Measurements from ENCODE around the gene DECR2. TPM values are rescaled to one million over a fixed set of nuclear protein-coding genes. Genes with fewer than 3 reads are reported as not detected.
A peak's percentile ranks its signal among the peaks of the same experiment; 100 is the strongest.

The DECR2 gene
- total and polyA plus RNA-seq, 9 of the 15 experiments (the other 6 are each of a cell fraction or from before 2014, with no cell fraction given): 1.0 to 31.9 (median 10.3) TPM

- TF ChIP-seq TFE3 (CRISPR knock-in tag; IDR thresholded peaks at IDR 0.05) (no peak), ZFX (CRISPR knock-in tag; IDR thresholded peaks at IDR 0.05) (0 out of 2 replicates have a peak, but pooled peaks have one; percentile 43), TAF15 (IDR thresholded peaks at IDR 0.05; ENCODE audit: low read depth, low read length) (no peak), FOXA3 (CRISPR knock-in tag; conservative IDR thresholded peaks at IDR 0.05 in 1 of 2, IDR thresholded peaks at IDR 0.05 in 1 of 2) (no peak), ZBTB17 (CRISPR knock-in tag; IDR thresholded peaks at IDR 0.05) (no peak), HEY1 (CRISPR knock-in tag; IDR thresholded peaks at IDR 0.05; ENCODE audit: borderline replicate concordance) (no peak), REST (IDR thresholded peaks at IDR 0.05; ENCODE audit: borderline replicate concordance) (0 out of 2 replicates have a peak, but pooled peaks have one; percentile 15), REST (CRISPR knock-in tag; IDR thresholded peaks at IDR 0.05; ENCODE audit: low read depth) (no peak), ZNF436 (CRISPR knock-in tag; IDR thresholded peaks at IDR 0.05) (no peak), SP2 (IDR thresholded peaks at IDR 0.05; ENCODE audit: extremely low read depth, low read depth, low read length, poor library complexity, severe bottlenecking) (no peak), RERE (CRISPR knock-in tag; IDR thresholded peaks at IDR 0.05; ENCODE audit: borderline replicate concordance) (no peak)
These were observed 20.5 kb upstream of the DECR2 start (continued) for GRCh38 chr16:381012-381788.

All from K562 (cell line).